GM10248 (cell line): ENCODE measurements around the gene ZMYM2.

ENCODE experiments used
- CTCF ChIA-PET: fragments of 300-600 bp; sonication (Branson Sonifier 250); formaldehyde crosslinking; extraction: SDS; loops from one replicate; lab custom pipeline; 2021; ENCODE audit warnings: antibody characterized with exemption; lab: Yijun Ruan, JAX
- POLR2A ChIA-PET: fragments of 350-650 bp; sonication (Branson Sonifier 250); formaldehyde crosslinking; extraction: SDS; loops from one replicate; lab custom pipeline; 2020; ENCODE audit warnings: antibody characterized with exemption; lab: Yijun Ruan, JAX
- DNase-seq: peaks from one replicate; pipeline ENCODE4 v3.0.0; 2012; ENCODE audit errors: extremely low spot score
- TF ChIP-seq, protein P1 (sequence below): IDR thresholded peaks from 2 replicates; pipeline ENCODE4 v1.5.1; 2012; ENCODE audit warnings: mild to moderate bottlenecking, low read depth; ENCODE audit errors: extremely low read depth, missing control alignments, control extremely low read depth

ZMYM2 gene

DNA sequence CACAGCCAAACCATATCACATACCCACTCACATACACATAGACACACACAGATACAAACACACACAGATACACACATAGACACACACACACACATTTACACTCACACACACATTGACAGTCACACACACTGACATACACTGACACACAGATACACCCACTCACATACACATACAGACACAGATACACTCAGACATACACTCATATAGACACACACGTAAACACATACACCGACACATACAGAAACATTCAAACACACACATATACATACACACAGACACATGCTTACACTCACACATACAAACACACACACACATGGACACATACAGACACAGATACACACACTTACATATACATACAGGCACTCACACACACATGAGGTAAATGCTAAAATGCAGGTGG lies 172.1 kb downstream of the ZMYM2 start:
- ChIA-PET POLR2A (no interaction called here), CTCF (interaction anchor here (1.0 to 1.7 kb wide), 3 partner anchors 10 to 17 kb away, joined by 3 read pairs; no protein-coding TSS in a partner anchor)
- TF ChIP-seq, protein P1, sequence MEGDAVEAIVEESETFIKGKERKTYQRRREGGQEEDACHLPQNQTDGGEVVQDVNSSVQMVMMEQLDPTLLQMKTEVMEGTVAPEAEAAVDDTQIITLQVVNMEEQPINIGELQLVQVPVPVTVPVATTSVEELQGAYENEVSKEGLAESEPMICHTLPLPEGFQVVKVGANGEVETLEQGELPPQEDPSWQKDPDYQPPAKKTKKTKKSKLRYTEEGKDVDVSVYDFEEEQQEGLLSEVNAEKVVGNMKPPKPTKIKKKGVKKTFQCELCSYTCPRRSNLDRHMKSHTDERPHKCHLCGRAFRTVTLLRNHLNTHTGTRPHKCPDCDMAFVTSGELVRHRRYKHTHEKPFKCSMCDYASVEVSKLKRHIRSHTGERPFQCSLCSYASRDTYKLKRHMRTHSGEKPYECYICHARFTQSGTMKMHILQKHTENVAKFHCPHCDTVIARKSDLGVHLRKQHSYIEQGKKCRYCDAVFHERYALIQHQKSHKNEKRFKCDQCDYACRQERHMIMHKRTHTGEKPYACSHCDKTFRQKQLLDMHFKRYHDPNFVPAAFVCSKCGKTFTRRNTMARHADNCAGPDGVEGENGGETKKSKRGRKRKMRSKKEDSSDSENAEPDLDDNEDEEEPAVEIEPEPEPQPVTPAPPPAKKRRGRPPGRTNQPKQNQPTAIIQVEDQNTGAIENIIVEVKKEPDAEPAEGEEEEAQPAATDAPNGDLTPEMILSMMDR = no peak
- no peak for DNase-seq

DNA sequence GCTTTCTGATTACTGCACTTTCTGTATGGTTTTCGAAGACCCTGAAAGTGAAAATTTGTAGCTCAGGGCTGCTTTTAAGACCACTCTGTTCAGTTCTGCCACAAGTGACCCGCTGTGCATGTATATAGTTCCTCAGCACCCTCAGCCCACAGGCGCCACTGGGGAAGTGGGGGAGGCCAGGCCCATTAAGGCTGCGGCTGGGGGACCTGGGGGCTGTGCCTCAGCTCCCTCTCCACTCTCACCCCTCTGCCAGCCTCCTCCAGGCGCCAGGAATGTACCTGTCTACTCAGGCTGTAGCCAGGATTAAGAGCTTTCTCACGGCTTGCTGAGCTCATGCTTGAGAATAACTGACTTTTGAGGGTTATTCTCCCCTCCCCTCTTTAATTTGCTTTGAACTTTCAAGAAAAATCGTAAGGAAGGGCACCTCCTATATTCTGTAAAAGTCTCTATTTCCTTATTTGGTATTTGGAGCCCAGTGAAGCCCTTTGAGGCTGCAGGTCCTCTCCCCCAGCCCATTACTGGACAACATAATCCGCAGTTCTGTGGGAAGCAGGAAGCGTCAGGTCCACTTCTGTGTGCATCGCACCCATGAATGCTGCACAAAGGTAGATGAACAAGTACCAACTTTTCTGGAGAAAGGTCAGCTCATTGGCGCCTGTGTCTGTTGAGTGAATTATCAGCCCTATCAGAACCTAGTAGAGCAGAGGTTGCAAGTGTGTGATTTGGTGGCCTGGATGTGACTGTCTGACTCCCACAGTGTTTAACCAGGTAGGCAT lies 172.7 kb downstream of the ZMYM2 start:
- ChIA-PET POLR2A (no interaction called here), CTCF (interaction anchor here (0.7 to 1.7 kb wide), 4 partner anchors 10 to 16 kb away, joined by 3 read pairs; no protein-coding TSS in a partner anchor)
- TF ChIP-seq, protein P1 = no peak
- DNase-seq = no peak

DNA sequence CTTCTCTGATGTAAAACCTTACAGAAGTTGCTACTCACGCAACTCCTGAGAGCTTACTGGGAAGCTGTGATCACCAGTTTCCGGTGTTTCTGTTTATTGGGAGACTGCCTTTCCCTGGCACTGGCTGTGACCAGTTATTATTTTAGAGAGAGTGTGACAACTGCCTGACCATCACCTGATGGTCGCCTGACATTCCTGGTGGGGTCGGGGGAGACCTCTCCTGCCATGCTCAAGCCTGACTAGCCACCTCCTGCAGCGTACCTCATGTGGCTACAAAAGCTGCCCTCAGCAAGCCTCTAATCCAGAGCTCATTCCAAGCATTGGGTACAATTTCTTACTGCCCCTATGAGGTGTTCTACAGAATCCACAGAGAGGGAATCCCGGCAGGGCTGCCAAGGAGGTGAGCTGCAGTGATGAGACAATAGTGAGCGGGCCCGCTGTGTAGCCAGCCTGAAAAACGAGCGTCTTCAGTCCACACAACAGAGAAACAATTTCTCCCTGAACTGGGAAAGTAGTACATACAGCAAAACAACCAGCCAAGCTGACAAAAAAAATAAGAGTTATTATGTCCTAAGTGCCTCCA lies 173.6 kb downstream of the ZMYM2 start:
- TF ChIP-seq, protein P1 = no peak
- ChIA-PET CTCF (interaction anchor here (1.0 to 1.7 kb wide), 3 partner anchors 9 to 23 kb away, joined by 3 read pairs; no protein-coding TSS in a partner anchor), POLR2A (no interaction called here)
- no peak for DNase-seq

DNA sequence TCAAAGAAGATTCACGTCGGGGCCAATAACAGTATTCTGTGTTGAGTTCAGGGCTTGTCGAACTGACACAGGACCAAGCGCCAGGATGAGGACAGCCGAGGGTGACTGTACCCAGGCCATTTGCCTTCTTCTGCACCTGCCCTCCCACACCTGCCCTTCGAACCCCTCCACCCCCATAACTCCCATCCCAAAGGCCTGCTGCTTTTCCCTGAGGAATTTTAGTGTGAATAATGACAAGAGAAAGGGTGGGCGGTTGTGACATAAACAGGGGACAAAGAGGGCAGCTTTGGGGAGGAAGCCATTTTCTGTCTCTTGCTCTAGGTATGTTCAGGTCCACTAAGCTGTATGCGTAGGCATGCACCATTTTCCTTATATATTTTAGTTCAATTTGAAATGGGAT lies 176.2 kb downstream of the ZMYM2 start:
- TF ChIP-seq, protein P1 = no peak
- ChIA-PET CTCF (interaction anchor here (1.6 kb wide), 1 partner anchor 24 kb away, joined by 3 read pairs; no protein-coding TSS in a partner anchor), POLR2A (no interaction called here)
- DNase-seq = no peak

DNA sequence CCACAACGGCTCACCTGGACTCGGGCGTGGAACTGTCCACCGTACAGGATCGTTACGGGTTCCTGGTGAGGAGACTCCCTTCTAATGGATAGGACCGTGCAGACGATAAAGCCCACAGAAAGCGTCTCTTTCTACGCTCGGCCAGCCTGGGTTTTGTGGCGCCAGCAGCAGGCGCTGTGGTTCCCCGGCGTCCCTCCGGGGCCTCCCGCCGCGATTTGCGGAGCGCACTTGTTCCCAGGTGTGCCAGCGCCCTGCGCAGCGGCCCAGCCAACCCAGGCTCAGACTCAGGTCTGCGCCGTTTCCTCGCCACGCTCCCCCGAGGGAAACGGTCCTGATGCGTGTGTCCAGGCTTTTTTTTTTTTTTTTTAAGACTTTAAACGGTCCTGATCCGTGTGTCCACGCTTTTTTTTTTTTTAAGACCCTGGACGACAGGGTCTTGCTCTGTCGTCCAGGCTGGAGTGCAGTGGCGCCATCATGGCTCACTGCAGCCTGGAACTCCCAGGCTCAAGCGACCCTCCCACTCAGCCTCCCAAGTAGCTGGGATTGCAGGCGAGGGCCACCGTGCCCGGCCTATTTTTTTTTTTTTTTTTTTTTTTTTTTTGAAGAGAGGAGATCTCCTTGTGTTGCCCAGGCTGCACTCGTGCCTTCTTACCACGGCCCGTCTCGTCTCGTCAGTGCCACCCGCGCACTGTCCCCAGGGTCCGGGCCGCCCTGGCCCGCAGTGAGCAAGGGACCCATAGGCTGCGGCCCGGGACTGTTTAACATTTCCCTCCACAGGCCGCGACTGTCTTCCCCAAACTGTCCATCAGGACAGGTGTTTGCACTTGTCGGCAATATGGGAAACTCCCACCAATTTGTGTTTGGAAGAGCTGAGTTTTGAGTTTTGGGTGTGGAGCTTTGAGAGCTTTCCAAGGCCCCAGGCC lies 178.5 kb downstream of the ZMYM2 start:
- ChIA-PET POLR2A (no interaction called here), CTCF (interaction anchor here (1.4 kb wide), 1 partner anchor 46 kb away, joined by 3 read pairs; no protein-coding TSS in a partner anchor)
- peak; percentile 59 for DNase-seq
- TF ChIP-seq, protein P1 = peak; percentile 72

DNA sequence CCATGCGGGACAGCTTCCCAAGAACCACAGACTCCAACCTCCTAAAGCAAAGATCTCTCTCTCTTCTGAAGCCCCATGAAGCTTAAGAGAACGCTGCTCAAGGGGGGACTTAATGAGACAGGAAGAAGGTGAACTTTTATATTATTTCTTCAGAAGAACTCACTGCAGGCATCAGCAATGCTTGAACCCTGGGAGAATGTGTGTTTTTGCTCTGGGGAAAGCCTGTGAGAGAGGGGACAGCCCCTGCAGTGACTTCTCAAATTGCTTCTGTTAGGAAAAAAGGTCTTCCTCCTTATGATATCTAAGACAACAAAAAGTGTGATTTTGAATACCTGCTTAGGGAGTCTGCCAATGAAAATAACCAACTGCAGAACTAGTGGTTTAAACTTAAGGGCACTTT lies 179.3 kb downstream of the ZMYM2 start:
- no peak for DNase-seq
- TF ChIP-seq, protein P1 = no peak
- POLR2A ChIA-PET = no interaction called here
- CTCF ChIA-PET = interaction anchor here (1.4 kb wide), 1 partner anchor 47 kb away, joined by 3 read pairs; no protein-coding TSS in a partner anchor
